K562 (cell line): ENCODE measurements around the gene FKRP. TPM values are rescaled to one million over a fixed set of nuclear protein-coding genes. Genes with fewer than 3 reads are reported as not detected.
A peak's percentile ranks its signal among the peaks of the same experiment; 100 is the strongest.

ENCODE experiments used
- ARID2 ChIP-seq: fragments of 450-650 bp; IDR thresholded peaks from 2 replicates; pipeline ENCODE4 v1.6.1; 2017; ENCODE audit warnings: antibody characterized with exemption, mild to moderate bottlenecking
- JUND ChIP-seq, 2 experiments: IDR thresholded peaks; 2 replicates in 1 of 2; 3 replicates in 1 of 2; pipeline ENCODE4 v1.6.1; 2011; ENCODE audit warnings: borderline replicate concordance in 2 of 2, low read depth in 2 of 2, low read length in 2 of 2, improper control_type of control experiment in 1 of 2, missing biosample characterization in 1 of 2, missing genetic modification characterization in 1 of 2, missing genetic modification reagents in 1 of 2
- MCM7 ChIP-seq, 2 experiments: fragments of 450-650 bp; IDR thresholded peaks; 2 replicates each; pipeline ENCODE4 v1.6.1; 2016 to 2018
- MYBL2 ChIP-seq, 2 experiments: fragments of 450-650 bp in 1 of 2; sonication (generic) in 1 of 2; formaldehyde crosslinking in 1 of 2; IDR thresholded peaks; 2 replicates each; pipeline versions ENCODE4 v1.6.1 to v1.8.1; 2017 to 2022; ENCODE audit warnings: borderline replicate concordance in 1 of 2, inconsistent platforms in 1 of 2, low read depth in 1 of 2, mild to moderate bottlenecking in 1 of 2, missing genetic modification reagents in 1 of 2, moderate library complexity in 1 of 2
- NBN ChIP-seq: fragments of 450-650 bp; IDR thresholded peaks from 2 replicates; pipeline ENCODE4 v1.6.1; 2016; ENCODE audit warnings: low read depth, mild to moderate bottlenecking
- NKRF ChIP-seq: fragments of 450-650 bp; IDR thresholded peaks from 2 replicates; pipeline ENCODE4 v1.6.1; 2016; ENCODE audit warnings: borderline replicate concordance
- PHF20 ChIP-seq: fragments of 450-650 bp; IDR thresholded peaks from 2 replicates; pipeline ENCODE4 v1.6.1; 2018; ENCODE audit not compliant: partially characterized antibody
- PPARD ChIP-seq: fragments of 250-450 bp; sonication (Bioruptor Pico); IDR thresholded peaks from 2 replicates; pipeline ENCODE4 v1.8.0; 2022; ENCODE audit warnings: inconsistent platforms, mild to moderate bottlenecking, moderate library complexity
- PRDM10 ChIP-seq: fragments of 450-650 bp; IDR thresholded peaks from 2 replicates; pipeline ENCODE4 v1.6.1; 2018; ENCODE audit not compliant: partially characterized antibody
- RAD21 ChIP-seq, 2 experiments: fragments of 250-450 bp in 1 of 2; fragments of 450-650 bp in 1 of 2; sonication (Bioruptor Pico) in 1 of 2; formaldehyde crosslinking in 1 of 2; IDR thresholded peaks in 1 of 2; conservative IDR thresholded peaks in 1 of 2; 2 replicates each; pipeline versions ENCODE4 v1.4.0 to v1.8.0; 2020 to 2022; ENCODE audit warnings: mild to moderate bottlenecking in 2 of 2, moderate library complexity in 1 of 2
- SMC3 ChIP-seq: conservative IDR thresholded peaks from 2 replicates; pipeline ENCODE4 v1.6.1; 2011; ENCODE audit warnings: low read depth, low read length, improper control_type of control experiment; ENCODE audit not compliant: insufficient read depth
- STAT5A ChIP-seq: IDR thresholded peaks from 2 replicates; pipeline ENCODE4 v1.6.1; 2012; ENCODE audit warnings: low read length, inconsistent platforms, borderline replicate concordance
- ZBTB33 ChIP-seq: sonication (generic); formaldehyde crosslinking; IDR thresholded peaks from 2 replicates; pipeline ENCODE4 v1.8.1; 2023; ENCODE audit warnings: mild to moderate bottlenecking, missing genetic modification reagents
- ZFP1 ChIP-seq: fragments of 450-650 bp; formaldehyde crosslinking; IDR thresholded peaks from 2 replicates; pipeline ENCODE4 v1.4.0; 2020; ENCODE audit warnings: mild to moderate bottlenecking, mixed read lengths
- ZNF134 ChIP-seq: fragments of 250-450 bp; sonication (Bioruptor Pico); conservative IDR thresholded peaks from 2 replicates; pipeline ENCODE4 v1.4.0; 2020
- polyA plus RNA-seq, 8 experiments: library from polyadenylated mRNA; depleted of rRNA in 4 of 8; stranded (reverse) in 5 of 8; unstranded in 3 of 8; fragments of >200 nt; fragmentation: Nextera tagmentation in 2 of 8; fragmentation: Illumina TruSeq in 1 of 8; extraction: Ambion mirVana in 2 of 8; extraction: Trizol in 1 of 8; gene quantifications; 2 replicates each; pipeline versions ENCODE4 v1.2.1 to v1.2.3, GENCODE V29; 2011 to 2014; ENCODE audit warnings: inconsistent platforms in 1 of 8, missing spikeins in 1 of 8
- total RNA-seq, 7 experiments: library from RNA; depleted of rRNA in 6 of 7; stranded (reverse); fragments of >200 nt in 6 of 7; fragmentation: Illumina TruSeq in 2 of 7; extraction: Trizol in 2 of 7; gene quantifications; 2 replicates each; pipeline versions ENCODE4 v1.2.1 to v1.2.3, GENCODE V29; 2011 to 2021; ENCODE audit warnings: low replicate concordance in 1 of 7

Gene FKRP
- total and polyA plus RNA-seq, 9 of the 15 experiments (the other 6 are each of a cell fraction or from before 2014, with no cell fraction given) = 0.68 to 16.1 (median 6.5) TPM

- TF ChIP-seq JUND (IDR thresholded peaks at IDR 0.05; ENCODE audit: borderline replicate concordance, low read depth, low read length) (no peak), JUND (tag; IDR thresholded peaks at IDR 0.05; ENCODE audit: borderline replicate concordance, low read depth, low read length) (no peak), MYBL2 (IDR thresholded peaks at IDR 0.05; ENCODE audit: low read depth) (no peak), MYBL2 (CRISPR knock-in tag; IDR thresholded peaks at IDR 0.05; ENCODE audit: borderline replicate concordance) (no peak), NKRF (0 out of 2 replicates have a peak, but pooled peaks have one; percentile 38), PRDM10 (peak; percentile 81), ZFP1 (CRISPR knock-in tag) (no peak), NBN (0 out of 2 replicates have a peak, but pooled peaks have one; percentile 38), STAT5A (no peak), MCM7 (IDR thresholded peaks at IDR 0.05) (no peak), RAD21 (CRISPR knock-in tag; conservative IDR thresholded peaks at IDR 0.05 in 1 of 2, IDR thresholded peaks at IDR 0.05 in 1 of 2) (peak in 1 of 2 experiments; percentile 45; a peak in 2 of 4 replicates), SMC3 (peak; percentile 60; the same call in 1 of the 2 replicates), ARID2 (0 out of 2 replicates have a peak, but pooled peaks have one; percentile 7), PHF20 (peak; percentile 44), ZBTB33 (CRISPR knock-in tag) (peak; percentile 45; the same call in 1 of the 2 replicates), ZNF134 (no peak), PPARD (CRISPR knock-in tag) (no peak)
Measured at GRCh38 chr19:46766569-46767317, 20.9 kb downstream of the FKRP start (continued).
